ENCODE data around the gene GALNT12.
A peak's percentile ranks its signal among the peaks of the same experiment; 100 is the strongest.

The GALNT12 gene

GRCh38 chr9:98781588-98782383, 25.7 kb upstream of the GALNT12 start:
- H3K4me3 ChIP-seq (ENCODE audit: low read depth, low read length): no peak overlapping the region

- H3K4me3 ChIP-seq (ENCODE audit: low read depth, low read length): no peak overlapping the region
These were observed 23.8 kb upstream of the GALNT12 start for GRCh38 chr9:98783518-98784226.

GRCh38 chr9:98784831-98785806, 22.4 kb upstream of the GALNT12 start:
- no peak overlapping the region for H3K4me3 ChIP-seq (ENCODE audit: low read depth, low read length)

- H3K4me3 ChIP-seq (ENCODE audit: low read depth, low read length): no peak overlapping the region
These were observed 20.5 kb upstream of the GALNT12 start for GRCh38 chr9:98786750-98787510.

- no peak overlapping the region for H3K4me3 ChIP-seq (ENCODE audit: low read depth, low read length)
These were observed 19.6 kb upstream of the GALNT12 start for GRCh38 chr9:98787766-98788335.

GRCh38 chr9:98789483-98790133, 17.9 kb upstream of the GALNT12 start:
- no peak overlapping the region for H3K4me3 ChIP-seq (ENCODE audit: low read depth, low read length)

- no peak overlapping the region for H3K4me3 ChIP-seq (ENCODE audit: low read depth, low read length)
These were observed 17.2 kb upstream of the GALNT12 start for GRCh38 chr9:98790134-98790841.

GRCh38 chr9:98790842-98791607, 16.4 kb upstream of the GALNT12 start:
- H3K4me3 ChIP-seq (ENCODE audit: low read depth, low read length): no peak overlapping the region

- H3K4me3 ChIP-seq (ENCODE audit: low read depth, low read length): no peak overlapping the region
These were observed 15.6 kb upstream of the GALNT12 start for GRCh38 chr9:98791608-98792490.

- H3K4me3 ChIP-seq (ENCODE audit: low read depth, low read length): no peak overlapping the region
These were observed 14.4 kb upstream of the GALNT12 start for GRCh38 chr9:98793031-98793430.

GRCh38 chr9:98794802-98795201, 12.7 kb upstream of the GALNT12 start:
- no peak overlapping the region for H3K4me3 ChIP-seq (ENCODE audit: low read depth, low read length)

- peak overlapping the region; percentile 67 for H3K4me3 ChIP-seq (ENCODE audit: low read depth, low read length)
These were observed 12.0 kb upstream of the GALNT12 start for GRCh38 chr9:98795295-98795955.

- peak overlapping the region; percentile 67 for H3K4me3 ChIP-seq (ENCODE audit: low read depth, low read length)
These were observed 11.5 kb upstream of the GALNT12 start for GRCh38 chr9:98795970-98796363.

GRCh38 chr9:98796364-98797101, 10.9 kb upstream of the GALNT12 start, which contains the start of gene ANKS6:
Gene ANKS6, minus strand, starts transcription at chr9:98796555. Its CDS starts 64 bp downstream, at chr9:98796491.
- H3K4me3 ChIP-seq (ENCODE audit: low read depth, low read length): peak within 1 kb of the TSS; percentile 67

- H3K4me3 ChIP-seq (ENCODE audit: low read depth, low read length): no peak overlapping the region
These were observed 10.0 kb upstream of the GALNT12 start for GRCh38 chr9:98797491-98797890.

GRCh38 chr9:98798254-98798653, 9.2 kb upstream of the GALNT12 start:
- H3K4me3 ChIP-seq (ENCODE audit: low read depth, low read length): no peak overlapping the region

Data from iPS-11a (cell line).